Ascending aorta (tissue), 2 donors: ENCODE results near the gene CIB4. TPM values are rescaled to one million over a fixed set of nuclear protein-coding genes. Genes with fewer than 3 reads are reported as not detected.

Experiments
- DNase-seq, 2 donors: peaks; one replicate each; pipeline ENCODE4 v3.0.0-alpha.2; 2019; ENCODE audit warnings: low spot score in 2 of 2
- H3K27ac ChIP-seq, 2 donors: fragments of 200-600 bp; sonication (generic); one replicate each; pipeline ENCODE4 v1.5.1; 2016 to 2017; ENCODE audit warnings: mild to moderate bottlenecking in 1 of 2
- H3K27me3 ChIP-seq: fragments of 200-600 bp; sonication (generic); one replicate; pipeline ENCODE4 v1.5.1; 2017
- H3K36me3 ChIP-seq, 2 donors: fragments of 200-600 bp; sonication (generic); one replicate each; pipeline ENCODE4 v1.5.1; 2016
- H3K4me1 ChIP-seq, 2 donors: fragments of 200-600 bp; sonication (generic); one replicate each; pipeline ENCODE4 v1.5.1; 2016 to 2017; ENCODE audit warnings: mild to moderate bottlenecking in 1 of 2
- H3K4me3 ChIP-seq, 2 donors: fragments of 200-600 bp; sonication (generic); one replicate each; pipeline ENCODE4 v1.5.1; 2016 to 2017; ENCODE audit warnings: mild to moderate bottlenecking in 1 of 2
- H3K9me3 ChIP-seq, 2 donors: fragments of 200-600 bp; sonication (generic); one replicate each; pipeline ENCODE4 v1.5.1; 2016
- CTCF ChIP-seq, 3 experiments: fragments of 200-600 bp in 2 of 3; fragments of 450-650 bp in 1 of 3; sonication (generic) in 2 of 3; IDR thresholded peaks; one replicate each; pipeline ENCODE4 v1.5.1; 2016 to 2019; ENCODE audit warnings: antibody characterized with exemption in 3 of 3, mild to moderate bottlenecking in 1 of 3, moderate library complexity in 1 of 3
- intact Hi-C: fragments of 100-400 bp; cut with DNase I; formaldehyde crosslinking; loops from one replicate; pipeline ENCODE4 v1.15.1; 2023
- total RNA-seq: library from RNA; depleted of rRNA; stranded (reverse); fragments of >200 nt; gene quantifications from one replicate; pipeline ENCODE4 v1.1.0, GENCODE V29; 2016

The CIB4 gene
- total RNA-seq: not detected

GRCh38 chr2:26640781-26641564, at the start of gene CIB4:
TSS of gene CIB4 (minus strand) at chr2:26641366. CDS start at chr2:26641314, 52 bp downstream.
- DNase-seq: no peak
- Histone ChIP-seq H3K9me3 (no peaks in the 10 kb centered on the region), H3K27me3 (no peaks in the 10 kb centered on the region), H3K27ac (no peak within 1 kb of the TSS), H3K4me1 (no peaks in the 10 kb centered on the region), H3K36me3 (no peaks in the 10 kb centered on the region), H3K4me3 (no peak within 1 kb of the TSS)
- intact Hi-C loops: no loop called here
- TF ChIP-seq CTCF (IDR thresholded peaks at IDR 0.05): no peak

- Histone ChIP-seq H3K9me3 (no peaks in the 10 kb centered on the region), H3K27ac (no peak overlapping the region), H3K36me3 (no peaks in the 10 kb centered on the region), H3K27me3 (no peaks in the 10 kb centered on the region), H3K4me1 (peaks cover 8 to 13% of the 10 kb centered on the region in 2 donors), H3K4me3 (no peak overlapping the region)
- DNase-seq: no peak
- intact Hi-C loops: no loop called here
- TF ChIP-seq CTCF (IDR thresholded peaks at IDR 0.05): no peak
Measured at GRCh38 chr2:26687801-26688200, 46.6 kb upstream of the CIB4 start.

GRCh38 chr2:26687328-26687727, 46.2 kb upstream of the CIB4 start:
- no peak overlapping the region for H3K4me3 ChIP-seq
- DNase-seq: no peak
- no peak overlapping the region for H3K27ac ChIP-seq
- H3K9me3 ChIP-seq: no peaks in the 10 kb centered on the region
- no peaks in the 10 kb centered on the region for H3K36me3 ChIP-seq
- peaks cover 8 to 18% of the 10 kb centered on the region in 2 donors for H3K4me1 ChIP-seq
- intact Hi-C loops: no loop called here
- no peak for TF ChIP-seq CTCF (IDR thresholded peaks at IDR 0.05)
- H3K27me3 ChIP-seq: no peaks in the 10 kb centered on the region

- no peak for DNase-seq
- Histone ChIP-seq H3K4me3 (no peak overlapping the region), H3K36me3 (no peaks in the 10 kb centered on the region), H3K27me3 (no peaks in the 10 kb centered on the region), H3K27ac (no peak overlapping the region), H3K4me1 (peaks cover under 1 to 18% of the 10 kb centered on the region in 2 donors), H3K9me3 (no peaks in the 10 kb centered on the region)
- TF ChIP-seq CTCF (IDR thresholded peaks at IDR 0.05): no peak
- intact Hi-C loops: no loop called here
Measured at GRCh38 chr2:26685989-26686839, 45.0 kb upstream of the CIB4 start.

- Histone ChIP-seq H3K36me3 (no peaks in the 10 kb centered on the region), H3K27ac (no peak overlapping the region), H3K4me1 (peaks cover 0 to 15% of the 10 kb centered on the region in 2 donors), H3K9me3 (no peaks in the 10 kb centered on the region), H3K4me3 (no peak overlapping the region), H3K27me3 (no peaks in the 10 kb centered on the region)
- intact Hi-C loops: no loop called here
- no peak for DNase-seq
- no peak for TF ChIP-seq CTCF (IDR thresholded peaks at IDR 0.05)
Measured at GRCh38 chr2:26685341-26685740, 44.2 kb upstream of the CIB4 start.
